Measurements from ENCODE around the gene TTLL8.

DNA sequence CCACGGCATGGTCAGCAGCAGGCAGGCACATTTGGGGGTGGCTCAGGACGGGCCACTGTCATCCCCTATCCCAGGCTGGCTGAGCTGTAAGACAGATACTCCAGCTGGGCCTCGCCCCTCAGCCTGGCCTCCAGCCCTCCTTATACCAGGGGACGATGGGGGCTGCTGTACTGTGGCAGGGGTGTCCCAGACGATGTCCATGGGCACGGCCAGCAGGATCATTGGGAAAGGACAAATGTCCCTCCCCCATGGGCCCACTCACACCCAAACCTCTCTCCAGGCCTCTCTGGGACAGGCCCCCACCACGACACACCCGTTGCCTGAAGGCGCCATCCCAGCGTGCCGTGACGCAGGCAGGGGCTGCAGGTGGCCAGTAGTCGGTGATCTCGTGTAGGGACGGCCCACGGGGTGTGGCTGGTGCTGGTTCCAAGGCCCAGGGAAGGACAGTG lies 44.0 kb downstream of the TTLL8 start:
- TF ChIP-seq YY1 (IDR thresholded peaks at IDR 0.05; ENCODE audit: extremely low read depth, insufficient replicate concordance, low read depth, low read length) (no peak), EZH2 (IDR thresholded peaks at IDR 0.05) (no peak)
- TF ChIP-seq, protein P1, sequence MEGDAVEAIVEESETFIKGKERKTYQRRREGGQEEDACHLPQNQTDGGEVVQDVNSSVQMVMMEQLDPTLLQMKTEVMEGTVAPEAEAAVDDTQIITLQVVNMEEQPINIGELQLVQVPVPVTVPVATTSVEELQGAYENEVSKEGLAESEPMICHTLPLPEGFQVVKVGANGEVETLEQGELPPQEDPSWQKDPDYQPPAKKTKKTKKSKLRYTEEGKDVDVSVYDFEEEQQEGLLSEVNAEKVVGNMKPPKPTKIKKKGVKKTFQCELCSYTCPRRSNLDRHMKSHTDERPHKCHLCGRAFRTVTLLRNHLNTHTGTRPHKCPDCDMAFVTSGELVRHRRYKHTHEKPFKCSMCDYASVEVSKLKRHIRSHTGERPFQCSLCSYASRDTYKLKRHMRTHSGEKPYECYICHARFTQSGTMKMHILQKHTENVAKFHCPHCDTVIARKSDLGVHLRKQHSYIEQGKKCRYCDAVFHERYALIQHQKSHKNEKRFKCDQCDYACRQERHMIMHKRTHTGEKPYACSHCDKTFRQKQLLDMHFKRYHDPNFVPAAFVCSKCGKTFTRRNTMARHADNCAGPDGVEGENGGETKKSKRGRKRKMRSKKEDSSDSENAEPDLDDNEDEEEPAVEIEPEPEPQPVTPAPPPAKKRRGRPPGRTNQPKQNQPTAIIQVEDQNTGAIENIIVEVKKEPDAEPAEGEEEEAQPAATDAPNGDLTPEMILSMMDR (IDR thresholded peaks at IDR 0.05 in 2 of 3, conservative IDR thresholded peaks at IDR 0.05 in 1 of 3; ENCODE audit: borderline replicate concordance in 1 of 3, insufficient read depth in 1 of 3, low read depth in 2 of 3, low read length in 2 of 3), result no peak

Measured in HCT116 (cell line).